HG03039 (cell line): ENCODE measurements around the gene SLC2A9.
"Not testable (repeated sequence)": the region's sequence is repeated elsewhere in the genome, so short reads cannot be mapped to it uniquely, and the experiment has no call there.

ENCODE experiments used
- ATAC-seq: cut with Tn5 transposase; IDR thresholded peaks from one replicate; pipeline ENCODE4 v1.9.1; 2021; ENCODE audit warnings: mild to moderate bottlenecking, moderate library complexity; ENCODE audit not compliant: unreplicated experiment

Gene SLC2A9

GRCh38 chr4:10002278-10002677 lies 19.0 kb downstream of the SLC2A9 start:
- ATAC-seq: no peak

- no peak for ATAC-seq
Observed at GRCh38 chr4:10001757-10002156, 19.5 kb downstream of the SLC2A9 start.

- peak; percentile 48 for ATAC-seq
Observed at GRCh38 chr4:9999956-10000561, 21.2 kb downstream of the SLC2A9 start.

GRCh38 chr4:9997886-9998285 lies 23.4 kb downstream of the SLC2A9 start:
- no peak for ATAC-seq

- ATAC-seq: no peak
Observed at GRCh38 chr4:9996319-9997110, 24.8 kb downstream of the SLC2A9 start.

GRCh38 chr4:9994246-9994847 lies 26.9 kb downstream of the SLC2A9 start:
- peak; percentile 44 for ATAC-seq

GRCh38 chr4:9989918-9990635 lies 31.2 kb downstream of the SLC2A9 start:
- no peak for ATAC-seq

GRCh38 chr4:9988933-9989332 lies 32.4 kb downstream of the SLC2A9 start:
- no peak for ATAC-seq

GRCh38 chr4:9988363-9988749 lies 32.9 kb downstream of the SLC2A9 start:
- ATAC-seq: no peak

- ATAC-seq: no peak
Observed at GRCh38 chr4:9987749-9988362, 33.4 kb downstream of the SLC2A9 start.

- no peak for ATAC-seq
Observed at GRCh38 chr4:9984621-9985020, 36.7 kb downstream of the SLC2A9 start.

- no peak for ATAC-seq
Observed at GRCh38 chr4:9983211-9983610, 38.1 kb downstream of the SLC2A9 start.

- not testable (repeated sequence) for ATAC-seq
Observed at GRCh38 chr4:9981899-9982298, 39.4 kb downstream of the SLC2A9 start.

GRCh38 chr4:9980898-9981297 lies 40.4 kb downstream of the SLC2A9 start:
- ATAC-seq: no peak

GRCh38 chr4:9979101-9979701 lies 42.1 kb downstream of the SLC2A9 start:
- ATAC-seq: no peak

GRCh38 chr4:9977518-9978031 lies 43.7 kb downstream of the SLC2A9 start:
- no peak for ATAC-seq

GRCh38 chr4:9976781-9977180 lies 44.5 kb downstream of the SLC2A9 start:
- no peak for ATAC-seq

GRCh38 chr4:9976293-9976692 lies 45.0 kb downstream of the SLC2A9 start:
- ATAC-seq: no peak

GRCh38 chr4:9971711-9972110 lies 49.6 kb downstream of the SLC2A9 start:
- no peak for ATAC-seq

- peak; percentile 76 for ATAC-seq
Observed at GRCh38 chr4:9970399-9971011, 50.8 kb downstream of the SLC2A9 start.
